Naive thymus-derived CD8-positive, alpha-beta T cell (primary cell): ENCODE data around the gene ZEB1. TPM values are rescaled to one million over a fixed set of nuclear protein-coding genes. Genes with fewer than 3 reads are reported as not detected.

Source experiments
- ATAC-seq, 2 donors: fragments of 150-1000 bp; cut with Tn5 transposase in 1 of 2; sonication (Bioruptor Pico), chemical (Tn5 transposase) in 1 of 2; 1 replicate in 1 of 2; 2 replicates in 1 of 2; pipeline ENCODE4 v1.10.0; 2021; ENCODE audit warnings: mild to moderate bottlenecking in 2 of 2, moderate library complexity in 2 of 2
- POLR2A ChIA-PET: fragments of 350-600 bp; sonication (Branson Sonifier 250); formaldehyde crosslinking; loops from one replicate; lab custom pipeline; 2021; ENCODE audit warnings: antibody characterized with exemption; lab: Charles Lee
- DNase-seq, 10 donors: peaks; one replicate each; pipeline versions ENCODE4 v3.0.0 to v3.0.0-alpha.2; 2020 to 2022
- H3K27ac Mint-ChIP-seq, 10 donors: one replicate each; pipeline ENCODE4 v1.8.0; 2020 to 2022; ENCODE audit warnings: mild to moderate bottlenecking in 10 of 10, mixed read lengths in 10 of 10, moderate library complexity in 4 of 10, inconsistent platforms in 1 of 10
- H3K27me3 Mint-ChIP-seq, 5 donors: one replicate each; pipeline ENCODE4 v1.8.0; 2021 to 2022; ENCODE audit warnings: mixed read lengths in 5 of 5
- H3K36me3 Mint-ChIP-seq, 3 donors: one replicate each; pipeline ENCODE4 v1.8.0; 2020 to 2022; ENCODE audit warnings: mixed read lengths in 3 of 3, mild to moderate bottlenecking in 2 of 3, inconsistent platforms in 1 of 3
- H3K4me1 Mint-ChIP-seq, 4 donors: one replicate each; pipeline ENCODE4 v1.8.0; 2021 to 2022; ENCODE audit warnings: mixed read lengths in 4 of 4
- H3K4me3 Mint-ChIP-seq, 10 donors: one replicate each; pipeline ENCODE4 v1.8.0; 2020 to 2022; ENCODE audit warnings: mild to moderate bottlenecking in 10 of 10, mixed read lengths in 10 of 10, moderate library complexity in 6 of 10, inconsistent platforms in 1 of 10
- H3K9me3 Mint-ChIP-seq, 9 donors: one replicate each; pipeline ENCODE4 v1.8.0; 2020 to 2022; ENCODE audit warnings: mixed read lengths in 9 of 9, mild to moderate bottlenecking in 3 of 9, inconsistent platforms in 1 of 9, moderate library complexity in 1 of 9
- polyA plus RNA-seq, 3 donors: library from polyadenylated mRNA; unstranded; fragments of 300-500 nt; fragmentation: Illumina TruSeq; gene quantifications; one replicate each; pipeline ENCODE4 v1.2.3, GENCODE V29; 2021
- total RNA-seq, 8 experiments: library from RNA in 2 of 8; stranded (reverse) in 2 of 8; gene quantifications; one replicate each; pipeline ENCODE4 v1.2.3 and lab custom pipeline; 2021 to 2026

ZEB1 gene
- total and polyA plus RNA-seq, 5 experiments from 2014 or later, result 25.2 to 72.4 (median 35.6) TPM

- Mint-ChIP-seq H3K36me3 (peaks cover 0 to 2% (median 0%) of the 10 kb centered on the region in 3 donors), H3K27me3 (no peaks in the 10 kb centered on the region), H3K27ac (peak overlapping the region in 4 of 10 donors; percentile 22 to 86 (median 56)), H3K9me3 (no peaks in the 10 kb centered on the region), H3K4me3 (no peak overlapping the region), H3K4me1 (peaks cover 10 to 38% (median 36%) of the 10 kb centered on the region in 4 donors)
- ATAC-seq (no peak), DNase-seq (no peak)
- POLR2A ChIA-PET, result no interaction called here
Measured at GRCh38 chr10:31381766-31382316, 62.8 kb downstream of the ZEB1 start.

- H3K27ac Mint-ChIP-seq, result peak overlapping the region in 3 of 10 donors; percentile 8 to 46 (median 42)
- no peak for DNase-seq
- peaks cover 10 to 37% (median 33%) of the 10 kb centered on the region in 4 donors for H3K4me1 Mint-ChIP-seq
- no peak overlapping the region for H3K4me3 Mint-ChIP-seq
- H3K36me3 Mint-ChIP-seq, result peaks cover 0 to 12% (median 12%) of the 10 kb centered on the region in 3 donors
- no peak for ATAC-seq
- POLR2A ChIA-PET, result interaction anchor here (0.7 kb wide), 1 partner anchor 31 kb away, joined by 3 read pairs; no protein-coding TSS in a partner anchor
- no peaks in the 10 kb centered on the region for H3K9me3 Mint-ChIP-seq
- no peaks in the 10 kb centered on the region for H3K27me3 Mint-ChIP-seq
Measured at GRCh38 chr10:31383810-31384588, 65.0 kb downstream of the ZEB1 start.

- no peak overlapping the region for H3K4me3 Mint-ChIP-seq
- peak overlapping the region in 4 of 10 donors; percentile 8 to 63 (median 44) for H3K27ac Mint-ChIP-seq
- ATAC-seq (no peak), DNase-seq (no peak)
- peaks cover 10 to 37% (median 28%) of the 10 kb centered on the region in 4 donors for H3K4me1 Mint-ChIP-seq
- H3K27me3 Mint-ChIP-seq, result no peaks in the 10 kb centered on the region
- H3K9me3 Mint-ChIP-seq, result no peaks in the 10 kb centered on the region
- POLR2A ChIA-PET, result no interaction called here
- peaks cover 0 to 18% (median 17%) of the 10 kb centered on the region in 3 donors for H3K36me3 Mint-ChIP-seq
Measured at GRCh38 chr10:31384589-31384949, 65.6 kb downstream of the ZEB1 start.

- ATAC-seq, result no peak
- DNase-seq, result no peak
- no peaks in the 10 kb centered on the region for H3K27me3 Mint-ChIP-seq
- H3K9me3 Mint-ChIP-seq, result no peaks in the 10 kb centered on the region
- H3K4me1 Mint-ChIP-seq, result peaks cover 11 to 32% (median 21%) of the 10 kb centered on the region in 4 donors
- POLR2A ChIA-PET, result no interaction called here
- H3K4me3 Mint-ChIP-seq, result no peak overlapping the region
- peak overlapping the region in 1 of 10 donors; percentile 24 for H3K27ac Mint-ChIP-seq
- peaks cover 0 to 33% (median 28%) of the 10 kb centered on the region in 3 donors for H3K36me3 Mint-ChIP-seq
Measured at GRCh38 chr10:31390804-31391203, 71.8 kb downstream of the ZEB1 start.

- H3K27me3 Mint-ChIP-seq, result no peaks in the 10 kb centered on the region
- H3K9me3 Mint-ChIP-seq, result no peaks in the 10 kb centered on the region
- POLR2A ChIA-PET, result no interaction called here
- H3K36me3 Mint-ChIP-seq, result peaks cover 0 to 25% (median 17%) of the 10 kb centered on the region in 3 donors
- DNase-seq (no peak), ATAC-seq (no peak)
- H3K4me1 Mint-ChIP-seq, result peaks cover 16 to 40% (median 32%) of the 10 kb centered on the region in 4 donors
- H3K4me3 Mint-ChIP-seq, result no peak overlapping the region
- peak overlapping the region in 3 of 10 donors; percentile 0 to 66 (median 1) for H3K27ac Mint-ChIP-seq
Measured at GRCh38 chr10:31393844-31394243, 74.8 kb downstream of the ZEB1 start.

- no peak for ATAC-seq
- no peak for DNase-seq
- H3K27ac Mint-ChIP-seq, result peak overlapping the region in 2 of 10 donors; percentile 6 to 75
- POLR2A ChIA-PET, result no interaction called here
- H3K4me1 Mint-ChIP-seq, result peaks cover 23 to 48% (median 41%) of the 10 kb centered on the region in 4 donors
- peak overlapping the region in 1 of 10 donors; percentile 31 for H3K4me3 Mint-ChIP-seq
- peaks cover 0 to 10% (median 6%) of the 10 kb centered on the region in 3 donors for H3K36me3 Mint-ChIP-seq
- H3K9me3 Mint-ChIP-seq, result no peaks in the 10 kb centered on the region
- H3K27me3 Mint-ChIP-seq, result no peaks in the 10 kb centered on the region
Measured at GRCh38 chr10:31395695-31396094, 76.7 kb downstream of the ZEB1 start.

GRCh38 chr10:31396376-31396775 lies 77.4 kb downstream of the ZEB1 start:
- Mint-ChIP-seq H3K4me1 (peaks cover 26 to 47% (median 43%) of the 10 kb centered on the region in 4 donors), H3K27me3 (no peaks in the 10 kb centered on the region), H3K36me3 (peaks cover 0 to 7% (median 3%) of the 10 kb centered on the region in 3 donors), H3K27ac (peak overlapping the region in 1 of 10 donors; percentile 1), H3K4me3 (no peak overlapping the region), H3K9me3 (no peaks in the 10 kb centered on the region)
- POLR2A ChIA-PET, result no interaction called here
- DNase-seq (no peak), ATAC-seq (no peak)

GRCh38 chr10:31397852-31398251 lies 78.8 kb downstream of the ZEB1 start:
- POLR2A ChIA-PET, result no interaction called here
- DNase-seq (no peak), ATAC-seq (no peak)
- Mint-ChIP-seq H3K36me3 (peaks cover 0 to 9% (median 3%) of the 10 kb centered on the region in 3 donors), H3K9me3 (no peaks in the 10 kb centered on the region), H3K4me3 (no peak overlapping the region), H3K27me3 (no peaks in the 10 kb centered on the region), H3K27ac (no peak overlapping the region), H3K4me1 (peaks cover 29 to 53% (median 46%) of the 10 kb centered on the region in 4 donors)

- POLR2A ChIA-PET, result no interaction called here
- H3K27ac Mint-ChIP-seq, result peak overlapping the region in 5 of 10 donors; percentile 2 to 14 (median 5)
- no peaks in the 10 kb centered on the region for H3K27me3 Mint-ChIP-seq
- H3K4me3 Mint-ChIP-seq, result peak overlapping the region in 1 of 10 donors; percentile 0
- ATAC-seq (no peak), DNase-seq (no peak)
- H3K4me1 Mint-ChIP-seq, result peaks cover 27 to 48% (median 43%) of the 10 kb centered on the region in 4 donors
- peaks cover 0 to 5% (median 0%) of the 10 kb centered on the region in 3 donors for H3K36me3 Mint-ChIP-seq
- no peaks in the 10 kb centered on the region for H3K9me3 Mint-ChIP-seq
Measured at GRCh38 chr10:31399171-31399570, 80.2 kb downstream of the ZEB1 start.

GRCh38 chr10:31399631-31400030 lies 80.6 kb downstream of the ZEB1 start:
- Mint-ChIP-seq H3K4me1 (peaks cover 26 to 47% (median 41%) of the 10 kb centered on the region in 4 donors), H3K27me3 (no peaks in the 10 kb centered on the region), H3K27ac (peak overlapping the region in 6 of 10 donors; percentile 2 to 60 (median 12)), H3K4me3 (no peak overlapping the region), H3K36me3 (peaks cover 0 to 5% (median 0%) of the 10 kb centered on the region in 3 donors), H3K9me3 (no peaks in the 10 kb centered on the region)
- POLR2A ChIA-PET, result no interaction called here
- DNase-seq (no peak), ATAC-seq (no peak)

GRCh38 chr10:31401287-31401686 lies 82.3 kb downstream of the ZEB1 start:
- POLR2A ChIA-PET, result no interaction called here
- Mint-ChIP-seq H3K27me3 (no peaks in the 10 kb centered on the region), H3K27ac (peak overlapping the region in 5 of 10 donors; percentile 1 to 83 (median 50))

GRCh38 chr10:31404640-31405039 lies 85.6 kb downstream of the ZEB1 start:
- H3K36me3 Mint-ChIP-seq, result peaks cover 0 to 20% (median 15%) of the 10 kb centered on the region in 3 donors
- POLR2A ChIA-PET, result no interaction called here
- DNase-seq (peak in 1 of 10 donors; percentile 4), ATAC-seq (peak in 1 of 2 donors; percentile 39)
- no peak overlapping the region for H3K4me3 Mint-ChIP-seq
- peaks cover 0 to 8% (median 0%) of the 10 kb centered on the region in 9 donors for H3K9me3 Mint-ChIP-seq
- peak overlapping the region in 2 of 10 donors; percentile 2 to 5 for H3K27ac Mint-ChIP-seq
- H3K4me1 Mint-ChIP-seq, result peaks cover 15 to 31% (median 26%) of the 10 kb centered on the region in 4 donors
- H3K27me3 Mint-ChIP-seq, result no peaks in the 10 kb centered on the region

More at GRCh38 chr10:31401287-31401686, 82.3 kb downstream of the ZEB1 start:
- no peak overlapping the region for H3K4me3 Mint-ChIP-seq
- H3K4me1 Mint-ChIP-seq, result peaks cover 21 to 45% (median 35%) of the 10 kb centered on the region in 4 donors
- no peak for DNase-seq
- peaks cover 0 to 5% (median 0%) of the 10 kb centered on the region in 9 donors for H3K9me3 Mint-ChIP-seq
- H3K36me3 Mint-ChIP-seq, result peaks cover 0 to 9% (median 9%) of the 10 kb centered on the region in 3 donors
- no peak for ATAC-seq
